K562 (cell line): Measurements from ENCODE around the gene MRPL44. TPM values are rescaled to one million over a fixed set of nuclear protein-coding genes. Genes with fewer than 3 reads are reported as not detected.

Experiments
- CHD7 ChIP-seq: fragments of 200-600 bp; sonication (generic); IDR thresholded peaks from one replicate; pipeline ENCODE4 v1.6.1; 2012; ENCODE audit warnings: mild to moderate bottlenecking, low read depth, low read length, inconsistent platforms
- ETV5 ChIP-seq: sonication (generic); formaldehyde crosslinking; IDR thresholded peaks from 2 replicates; pipeline ENCODE4 v1.4.0; 2020; ENCODE audit warnings: low read depth, mild to moderate bottlenecking, missing genetic modification reagents
- FOXK2 ChIP-seq, 2 experiments: fragments of 450-650 bp; IDR thresholded peaks in 1 of 2; conservative IDR thresholded peaks in 1 of 2; 2 replicates each; pipeline ENCODE4 v1.6.1; 2016; ENCODE audit warnings: low read depth in 2 of 2, mild to moderate bottlenecking in 1 of 2
- ZBTB40 ChIP-seq, 2 experiments: fragments of 450-650 bp in 1 of 2; sonication (generic) in 1 of 2; formaldehyde crosslinking in 1 of 2; IDR thresholded peaks; 2 replicates each; pipeline versions ENCODE4 v1.7.1 to v1.9.0; 2016 to 2022; ENCODE audit warnings: inconsistent platforms in 1 of 2, mild to moderate bottlenecking in 1 of 2, missing genetic modification reagents in 1 of 2
- ZNF217 ChIP-seq: sonication (generic); formaldehyde crosslinking; IDR thresholded peaks from 2 replicates; pipeline ENCODE4 v1.8.0; 2022; ENCODE audit warnings: mild to moderate bottlenecking, missing genetic modification reagents
- polyA plus RNA-seq, 8 experiments: library from polyadenylated mRNA; depleted of rRNA in 4 of 8; stranded (reverse) in 5 of 8; unstranded in 3 of 8; fragments of >200 nt; fragmentation: Nextera tagmentation in 2 of 8; fragmentation: Illumina TruSeq in 1 of 8; extraction: Ambion mirVana in 2 of 8; extraction: Trizol in 1 of 8; gene quantifications; 2 replicates each; pipeline versions ENCODE4 v1.2.1 to v1.2.3, GENCODE V29; 2011 to 2014; ENCODE audit warnings: inconsistent platforms in 1 of 8, missing spikeins in 1 of 8
- total RNA-seq, 7 experiments: library from RNA; depleted of rRNA in 6 of 7; stranded (reverse); fragments of >200 nt in 6 of 7; fragmentation: Illumina TruSeq in 2 of 7; extraction: Trizol in 2 of 7; gene quantifications; 2 replicates each; pipeline versions ENCODE4 v1.2.1 to v1.2.3, GENCODE V29; 2011 to 2021; ENCODE audit warnings: low replicate concordance in 1 of 7

Gene MRPL44
- total and polyA plus RNA-seq, 9 of the 15 experiments (the other 6 are each of a cell fraction or from before 2014, with no cell fraction given) = 10.4 to 26.0 (median 20.2) TPM

- TF ChIP-seq ZBTB40 (IDR thresholded peaks at IDR 0.05) (peak; percentile 98), ZBTB40 (CRISPR knock-in tag; IDR thresholded peaks at IDR 0.05) (no peak), ZNF217 (no peak), ETV5 (CRISPR knock-in tag) (peak; percentile 63; the same call in 1 of the 2 replicates), FOXK2 (conservative IDR thresholded peaks at IDR 0.05 in 1 of 2, IDR thresholded peaks at IDR 0.05 in 1 of 2; ENCODE audit: low read depth in 2 of 2) (peak in 1 of 2 experiments; percentile 49; a peak in 1 of 4 replicates), CHD7 (peak; percentile 74)
Measured at GRCh38 chr2:223957092-223957851, at the start of gene MRPL44 (continued).
